Rectal smooth muscle tissue (tissue), 1 donor: ENCODE data around the gene SCN1A.
"Not testable (repeated sequence)": the region's sequence is repeated elsewhere in the genome, so short reads cannot be mapped to it uniquely, and the experiment has no call there.

Experiments used
- H3K27ac ChIP-seq: one replicate; pipeline ENCODE4 v1.7.0; 2013; ENCODE audit warnings: low read depth, low read length, inconsistent platforms
- H3K27me3 ChIP-seq: one replicate; pipeline ENCODE4 v1.7.0; 2013; ENCODE audit warnings: low read length; ENCODE audit not compliant: control insufficient read depth, insufficient read depth
- H3K36me3 ChIP-seq: one replicate; pipeline ENCODE4 v1.7.0; 2013; ENCODE audit warnings: low read length; ENCODE audit not compliant: control insufficient read depth, insufficient read depth
- H3K4me1 ChIP-seq: one replicate; pipeline ENCODE4 v1.7.0; 2013; ENCODE audit warnings: low read length; ENCODE audit not compliant: control insufficient read depth, insufficient read depth
- H3K4me3 ChIP-seq: one replicate; pipeline ENCODE4 v1.7.0; 2013; ENCODE audit warnings: low read length
- H3K9ac ChIP-seq: one replicate; pipeline ENCODE4 v1.7.0; 2013; ENCODE audit warnings: low read length

The SCN1A gene

DNA sequence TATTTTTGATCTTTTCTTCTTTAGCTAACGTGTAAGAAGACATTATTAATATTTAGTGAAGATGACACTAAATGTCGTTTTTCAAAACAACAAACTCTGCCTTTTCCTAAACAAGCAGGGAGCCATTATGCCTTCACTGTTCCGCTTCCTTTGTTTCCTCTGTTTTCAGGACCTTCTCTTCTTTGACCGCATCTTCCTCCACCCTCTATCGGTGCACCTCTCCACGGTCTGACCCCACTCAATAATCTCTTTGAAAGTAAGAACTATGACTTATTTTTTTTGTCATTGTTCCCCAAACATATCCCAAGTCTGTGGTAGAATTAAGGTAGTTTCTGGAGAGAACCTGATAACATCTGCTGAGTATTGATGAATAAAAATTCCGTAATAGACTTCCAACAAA is 5.8 kb upstream of the SCN1A start:
- H3K27me3 ChIP-seq = no peaks in the 10 kb centered on the region
- no peak overlapping the region for H3K4me3 ChIP-seq
- no peak overlapping the region for H3K9ac ChIP-seq
- no peaks in the 10 kb centered on the region for H3K36me3 ChIP-seq
- no peak overlapping the region for H3K27ac ChIP-seq
- no peaks in the 10 kb centered on the region for H3K4me1 ChIP-seq

GRCh38 chr2:166128156-166128505 is 311 bp upstream of the SCN1A start:
- H3K4me3 ChIP-seq = no peak overlapping the region
- H3K27me3 ChIP-seq = no peaks in the 10 kb centered on the region
- no peaks in the 10 kb centered on the region for H3K36me3 ChIP-seq
- no peak overlapping the region for H3K9ac ChIP-seq
- H3K27ac ChIP-seq = no peak overlapping the region
- no peaks in the 10 kb centered on the region for H3K4me1 ChIP-seq

- H3K4me3 ChIP-seq = no peak overlapping the region
- no peak overlapping the region for H3K27ac ChIP-seq
Measured at GRCh38 chr2:166126007-166126639, 1.7 kb downstream of the SCN1A start.

DNA sequence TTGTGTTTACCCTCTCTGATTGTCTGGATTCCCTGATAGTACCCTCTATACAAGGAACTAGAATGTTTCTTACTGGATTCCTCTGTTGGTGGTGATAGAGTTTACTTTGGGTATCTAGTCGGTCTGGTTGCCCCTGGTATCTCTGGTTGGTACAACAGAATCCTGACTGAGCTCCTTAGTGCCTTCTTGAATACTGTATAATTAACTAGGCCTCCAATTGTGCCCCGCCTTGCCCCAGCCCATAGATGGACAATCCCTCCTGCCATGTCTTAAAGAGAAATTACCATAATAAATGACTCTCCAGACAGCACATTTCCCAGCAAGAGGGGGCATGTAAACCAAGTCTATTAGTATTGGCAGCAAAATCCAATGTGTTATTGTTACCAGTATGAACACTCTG is 2.3 kb downstream of the SCN1A start:
- H3K4me3 ChIP-seq = no peak overlapping the region
- H3K27ac ChIP-seq = no peak overlapping the region
- no peaks in the 10 kb centered on the region for H3K27me3 ChIP-seq
- no peaks in the 10 kb centered on the region for H3K4me1 ChIP-seq
- no peaks in the 10 kb centered on the region for H3K36me3 ChIP-seq
- no peak overlapping the region for H3K9ac ChIP-seq

More at GRCh38 chr2:166126007-166126639, 1.7 kb downstream of the SCN1A start:
- no peaks in the 10 kb centered on the region for H3K36me3 ChIP-seq
- H3K9ac ChIP-seq = no peak overlapping the region
- H3K4me1 ChIP-seq = no peaks in the 10 kb centered on the region
- no peaks in the 10 kb centered on the region for H3K27me3 ChIP-seq

DNA sequence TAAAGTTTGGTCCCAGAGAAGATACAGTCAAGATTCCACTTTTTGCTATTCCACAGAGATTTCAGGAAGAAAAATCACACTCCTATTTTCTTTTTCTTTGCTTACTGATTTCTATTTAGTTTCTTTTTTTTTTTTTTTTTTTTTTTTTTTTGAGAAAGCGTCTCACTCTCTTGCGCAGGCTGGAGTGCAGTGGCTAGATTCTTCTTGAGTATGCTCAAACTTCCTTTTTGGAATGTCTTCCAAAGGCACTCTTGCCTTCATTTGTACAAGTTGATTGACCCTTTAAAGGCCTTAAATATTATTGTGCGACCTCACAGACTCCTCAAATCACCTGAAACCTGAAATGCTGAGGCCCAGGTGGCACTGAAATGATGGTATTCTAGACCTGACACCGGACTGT is 9.6 kb downstream of the SCN1A start:
- Histone ChIP-seq H3K4me1 (no peaks in the 10 kb centered on the region), H3K27ac (no peak overlapping the region), H3K36me3 (no peaks in the 10 kb centered on the region), H3K9ac (no peak overlapping the region), H3K27me3 (no peaks in the 10 kb centered on the region), H3K4me3 (no peak overlapping the region)

DNA sequence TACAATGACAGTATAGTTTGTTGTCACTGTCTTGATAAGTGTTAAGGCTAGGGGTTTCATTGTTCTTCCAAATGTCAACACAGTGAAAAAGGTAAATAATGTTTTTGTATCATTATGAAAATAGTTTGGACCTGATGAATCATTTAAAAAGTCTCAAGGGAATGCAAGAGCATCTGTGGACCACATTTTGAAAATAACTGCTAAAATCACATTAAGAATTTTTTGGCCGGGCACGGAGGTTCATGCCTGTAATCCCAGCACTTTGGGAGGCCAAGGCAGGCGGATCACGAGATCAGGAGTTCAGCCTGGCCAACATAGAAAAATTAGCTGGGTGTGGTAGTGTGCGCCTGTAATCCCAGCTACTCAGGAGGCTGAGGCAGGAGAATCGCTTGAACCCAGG is 10.3 kb downstream of the SCN1A start:
- Histone ChIP-seq H3K27me3 (no peaks in the 10 kb centered on the region), H3K36me3 (no peaks in the 10 kb centered on the region), H3K9ac (no peak overlapping the region), H3K27ac (no peak overlapping the region), H3K4me1 (no peaks in the 10 kb centered on the region), H3K4me3 (no peak overlapping the region)

GRCh38 chr2:166115589-166115988 is 12.2 kb downstream of the SCN1A start:
- H3K9ac ChIP-seq = no peak overlapping the region
- H3K4me1 ChIP-seq = no peaks in the 10 kb centered on the region
- H3K27me3 ChIP-seq = no peaks in the 10 kb centered on the region
- H3K27ac ChIP-seq = no peak overlapping the region
- no peaks in the 10 kb centered on the region for H3K36me3 ChIP-seq
- H3K4me3 ChIP-seq = no peak overlapping the region

DNA sequence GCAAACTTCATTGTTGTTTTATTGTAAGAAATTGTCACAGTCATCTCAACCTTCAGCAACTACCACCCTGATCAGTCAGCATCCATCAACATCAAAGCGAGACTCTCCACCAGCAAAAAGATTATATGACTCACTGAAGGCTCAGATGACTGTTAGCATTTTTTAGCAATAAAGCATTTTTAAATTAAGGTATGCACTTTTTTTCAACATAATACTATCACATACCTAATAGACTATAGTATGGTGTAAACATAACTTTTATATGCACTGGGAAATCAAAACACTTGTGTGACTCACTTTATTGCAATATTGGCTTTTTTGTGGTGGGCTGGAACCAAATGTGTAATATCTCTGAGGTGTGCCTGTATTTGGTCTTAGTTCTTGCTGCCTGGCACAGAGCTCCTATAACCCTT is 15.6 kb downstream of the SCN1A start:
- no peaks in the 10 kb centered on the region for H3K36me3 ChIP-seq
- no peak overlapping the region for H3K9ac ChIP-seq
- no peak overlapping the region for H3K4me3 ChIP-seq

DNA sequence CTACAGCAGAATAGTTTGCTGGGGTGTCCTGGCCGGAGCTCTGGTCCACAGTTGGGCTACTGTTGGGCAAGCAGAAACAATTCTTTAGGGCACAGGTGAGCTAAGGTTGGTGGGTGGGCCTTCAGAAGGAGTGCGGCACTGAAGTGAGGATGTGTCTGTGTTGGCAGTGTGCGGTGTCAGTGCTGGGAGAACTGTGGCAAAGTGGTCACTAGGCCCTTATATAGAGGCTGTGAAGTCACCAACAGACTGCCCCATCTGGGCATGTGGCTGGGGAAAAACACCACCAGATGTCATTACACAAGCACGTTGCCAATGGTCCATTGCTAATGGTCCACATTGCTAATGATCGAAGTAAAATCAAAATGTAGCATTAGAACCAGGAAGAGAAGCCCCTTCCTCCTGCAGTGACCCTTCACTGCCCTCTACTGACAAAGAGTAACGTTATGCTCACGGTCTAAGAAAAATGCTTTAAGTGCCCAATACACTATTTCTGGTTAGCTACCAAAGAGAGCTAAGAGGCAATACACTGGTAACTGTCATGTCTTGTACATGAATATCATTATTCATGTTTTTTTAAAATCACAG is 21.3 kb downstream of the SCN1A start:
- no peak overlapping the region for H3K9ac ChIP-seq
- no peaks in the 10 kb centered on the region for H3K4me1 ChIP-seq
- no peak overlapping the region for H3K4me3 ChIP-seq
- H3K27ac ChIP-seq = no peak overlapping the region
- H3K36me3 ChIP-seq = no peaks in the 10 kb centered on the region
- no peaks in the 10 kb centered on the region for H3K27me3 ChIP-seq

More for the DNA sequence above, 15.6 kb downstream of the SCN1A start:
- Histone ChIP-seq H3K27ac (no peak overlapping the region), H3K27me3 (no peaks in the 10 kb centered on the region), H3K4me1 (no peaks in the 10 kb centered on the region)

GRCh38 chr2:166104773-166105172 is 23.0 kb downstream of the SCN1A start:
- H3K4me1 ChIP-seq = no peaks in the 10 kb centered on the region

DNA sequence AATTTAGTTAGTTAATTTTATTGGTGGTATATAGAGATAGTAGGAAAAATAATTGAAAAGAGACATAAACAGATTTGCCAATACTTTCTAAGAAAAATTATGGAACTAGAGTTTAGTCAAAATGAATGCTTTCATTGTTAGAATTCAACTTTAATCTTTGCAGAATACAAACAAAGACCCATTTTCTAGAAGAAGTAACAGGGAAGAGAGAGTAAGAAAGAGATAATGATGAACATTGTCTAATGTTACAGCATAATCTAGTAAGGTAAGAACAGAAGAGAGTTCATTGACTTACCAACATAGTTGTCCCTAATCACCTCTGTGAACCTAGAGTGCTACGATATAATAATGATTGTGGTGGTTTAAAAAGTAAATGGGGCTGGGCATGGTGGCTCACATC is 23.7 kb downstream of the SCN1A start:
- no peaks in the 10 kb centered on the region for H3K36me3 ChIP-seq
- no peaks in the 10 kb centered on the region for H3K4me1 ChIP-seq
- no peak overlapping the region for H3K9ac ChIP-seq
- no peak overlapping the region for H3K27ac ChIP-seq
- H3K4me3 ChIP-seq = no peak overlapping the region
- H3K27me3 ChIP-seq = no peaks in the 10 kb centered on the region

More at GRCh38 chr2:166104773-166105172, 23.0 kb downstream of the SCN1A start:
- H3K27ac ChIP-seq = no peak overlapping the region
- no peak overlapping the region for H3K9ac ChIP-seq
- no peaks in the 10 kb centered on the region for H3K36me3 ChIP-seq
- no peaks in the 10 kb centered on the region for H3K27me3 ChIP-seq
- no peak overlapping the region for H3K4me3 ChIP-seq

DNA sequence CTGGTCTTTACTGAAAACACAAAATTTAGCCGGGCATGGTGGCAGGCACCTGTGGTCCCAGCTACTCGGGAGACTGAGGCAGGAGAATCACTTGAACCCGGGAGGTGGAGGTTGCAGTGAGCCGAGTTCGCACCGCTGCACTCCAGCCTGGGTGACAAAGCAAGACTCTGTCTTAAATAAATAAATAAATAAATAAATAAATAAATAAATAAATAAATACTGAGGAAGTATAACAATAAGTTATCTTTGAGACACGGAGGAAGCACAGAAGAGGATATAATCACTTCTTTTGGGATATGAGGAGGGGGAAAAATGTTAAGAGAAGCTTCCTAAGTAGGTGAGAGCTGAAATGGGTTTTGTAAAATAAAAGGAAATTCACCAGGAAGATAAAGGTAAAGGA is 24.5 kb downstream of the SCN1A start:
- H3K27ac ChIP-seq, H3K4me3 ChIP-seq, H3K27me3 ChIP-seq, H3K4me1 ChIP-seq, H3K9ac ChIP-seq, H3K36me3 ChIP-seq: not testable (repeated sequence)

DNA sequence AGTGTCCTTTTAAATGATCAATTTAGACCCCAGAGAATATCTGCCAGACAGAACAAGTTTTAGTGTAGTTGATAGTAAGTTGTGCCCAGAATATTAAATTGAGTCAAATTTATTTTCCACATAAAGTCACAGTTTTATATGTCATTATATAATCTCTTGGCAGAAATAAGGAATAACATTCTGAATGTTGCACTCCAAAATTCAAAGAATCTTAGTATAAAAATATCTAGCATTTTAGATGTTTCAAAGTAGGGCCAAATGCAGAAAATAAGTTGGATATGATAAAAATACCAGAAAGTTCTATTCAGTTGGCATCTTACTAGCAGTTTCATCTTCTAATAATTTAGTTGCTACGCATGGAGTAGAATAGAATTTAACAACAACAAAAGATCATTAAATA is 33.5 kb downstream of the SCN1A start:
- H3K27ac ChIP-seq = no peak overlapping the region
- H3K4me1 ChIP-seq = peaks cover 2% of the 10 kb centered on the region
- no peak overlapping the region for H3K9ac ChIP-seq
- H3K4me3 ChIP-seq = no peak overlapping the region
- no peaks in the 10 kb centered on the region for H3K27me3 ChIP-seq
- no peaks in the 10 kb centered on the region for H3K36me3 ChIP-seq
